Testis (tissue), 3 donors: ENCODE results near the gene CCDC54. TPM values are rescaled to one million over a fixed set of nuclear protein-coding genes. Genes with fewer than 3 reads are reported as not detected.

Experiments used
- DNase-seq: peaks from one replicate; pipeline ENCODE4 v3.0.0-alpha.2; 2019
- H3K27ac ChIP-seq, 2 donors: fragments of 200-600 bp; sonication (generic); one replicate each; pipeline ENCODE4 v1.5.1; 2019
- H3K27me3 ChIP-seq: fragments of 200-600 bp; sonication (generic); one replicate; pipeline ENCODE4 v1.5.1; 2019
- H3K36me3 ChIP-seq: fragments of 200-600 bp; sonication (generic); one replicate; pipeline ENCODE4 v1.5.1; 2017; ENCODE audit warnings: low read depth; ENCODE audit errors: missing control alignments
- H3K4me1 ChIP-seq: fragments of 200-600 bp; sonication (generic); one replicate; pipeline ENCODE4 v1.5.1; 2019
- H3K4me3 ChIP-seq, 2 donors: fragments of 200-600 bp; sonication (generic); one replicate each; pipeline ENCODE4 v1.5.1; 2017 to 2019
- H3K9me3 ChIP-seq: fragments of 200-600 bp; sonication (generic); one replicate; pipeline ENCODE4 v1.5.1; 2017
- CTCF ChIP-seq, 3 experiments: fragments of 450-650 bp in 2 of 3; fragments of 200-600 bp in 1 of 3; sonication (generic) in 1 of 3; IDR thresholded peaks; one replicate each; pipeline ENCODE4 v1.5.1; 2016 to 2019; ENCODE audit warnings: antibody characterized with exemption in 3 of 3, mild to moderate bottlenecking in 2 of 3, moderate library complexity in 1 of 3
- POLR2A ChIP-seq: fragments of 450-650 bp; IDR thresholded peaks from one replicate; pipeline ENCODE4 v1.6.1; 2017; ENCODE audit warnings: antibody characterized with exemption, mild to moderate bottlenecking, moderate library complexity
- WGBS, 2 donors: methylation state at CpG; one replicate each; pipeline ENCODE4 v1.1.5; 2018; 5-methylcytosine and 5-hydroxymethylcytosine counted together
- intact Hi-C: fragments of 100-400 bp; cut with DNase I; formaldehyde crosslinking; loops from one replicate; pipeline ENCODE4 v1.15.1; 2023; ENCODE audit warnings: low total_unique reads
- polyA plus RNA-seq: library from polyadenylated mRNA; stranded (reverse); fragments of 350-450 nt; fragmentation: Illumina TruSeq; extraction: RNeasy Lipid Tissue Mini Kit (QIAGEN cat#74804); gene quantifications from one replicate; pipeline ENCODE4 v1.2.3, GENCODE V29; 2014; ENCODE audit warnings: low read depth, low replicate concordance; ENCODE audit not compliant: insufficient read depth
- total RNA-seq, 2 donors: library from RNA; depleted of rRNA; stranded (reverse); fragments of >200 nt; gene quantifications; one replicate each; pipeline ENCODE4 v1.2.3, GENCODE V29; 2016

The CCDC54 gene
- total and polyA plus RNA-seq, 3 donors from 2014 or later = 33.9 to 112 (median 107) TPM

- Histone ChIP-seq H3K27me3 (no peaks in the 10 kb centered on the region), H3K4me1 (no peaks in the 10 kb centered on the region), H3K27ac (no peak overlapping the region), H3K9me3 (no peaks in the 10 kb centered on the region), H3K36me3 (no peaks in the 10 kb centered on the region), H3K4me3 (no peak overlapping the region)
- WGBS, 2 donors = 76 to 96% methylated on average over 2 of the region's 2 CpGs
- no peak for DNase-seq
- intact Hi-C loops = no loop called here
- TF ChIP-seq CTCF (IDR thresholded peaks at IDR 0.05) (no peak), POLR2A (no peak)
Measured at GRCh38 chr3:107384428-107384827, 7.2 kb downstream of the CCDC54 start.

GRCh38 chr3:107384907-107385306 lies 7.7 kb downstream of the CCDC54 start:
- no peaks in the 10 kb centered on the region for H3K4me1 ChIP-seq
- DNase-seq = no peak
- no peaks in the 10 kb centered on the region for H3K9me3 ChIP-seq
- H3K4me3 ChIP-seq = no peak overlapping the region
- H3K27me3 ChIP-seq = no peaks in the 10 kb centered on the region
- no peak for TF ChIP-seq POLR2A
- TF ChIP-seq CTCF (IDR thresholded peaks at IDR 0.05) = no peak
- intact Hi-C loops = no loop called here
- no peaks in the 10 kb centered on the region for H3K36me3 ChIP-seq
- WGBS, 2 donors = 44 to 67% methylated on average over 2 of the region's 2 CpGs
- no peak overlapping the region for H3K27ac ChIP-seq

- H3K27ac ChIP-seq = no peak overlapping the region
- intact Hi-C loops = no loop called here
- no peaks in the 10 kb centered on the region for H3K27me3 ChIP-seq
- no peaks in the 10 kb centered on the region for H3K36me3 ChIP-seq
- 89 to 96% methylated on average over 3 of the region's 3 CpGs for WGBS, 2 donors
- H3K4me1 ChIP-seq = no peaks in the 10 kb centered on the region
- no peak for DNase-seq
- H3K4me3 ChIP-seq = no peak overlapping the region
- no peaks in the 10 kb centered on the region for H3K9me3 ChIP-seq
- no peak for TF ChIP-seq POLR2A
Measured at GRCh38 chr3:107387555-107387954, 10.3 kb downstream of the CCDC54 start.

GRCh38 chr3:107392549-107393165 lies 15.4 kb downstream of the CCDC54 start:
- Histone ChIP-seq H3K36me3 (no peaks in the 10 kb centered on the region), H3K9me3 (no peaks in the 10 kb centered on the region), H3K4me3 (no peak overlapping the region), H3K27me3 (no peaks in the 10 kb centered on the region), H3K27ac (no peak overlapping the region), H3K4me1 (no peaks in the 10 kb centered on the region)
- intact Hi-C loops = no loop called here
- TF ChIP-seq POLR2A (no peak), CTCF (IDR thresholded peaks at IDR 0.05) (no peak)
- 93 to 94% methylated on average over 3 of the region's 3 CpGs for WGBS, 2 donors
- no peak for DNase-seq

- DNase-seq = no peak
- Histone ChIP-seq H3K27ac (no peak overlapping the region), H3K36me3 (no peaks in the 10 kb centered on the region), H3K9me3 (no peaks in the 10 kb centered on the region), H3K27me3 (no peaks in the 10 kb centered on the region), H3K4me1 (no peaks in the 10 kb centered on the region), H3K4me3 (no peak overlapping the region)
- TF ChIP-seq POLR2A = no peak
- intact Hi-C loops = no loop called here
- WGBS, 2 donors = 92 to 95% methylated on average over 1 of the region's 1 CpG
Measured at GRCh38 chr3:107394502-107394901, 17.3 kb downstream of the CCDC54 start.

GRCh38 chr3:107395066-107395465 lies 17.8 kb downstream of the CCDC54 start:
- TF ChIP-seq CTCF (IDR thresholded peaks at IDR 0.05) (no peak), POLR2A (no peak)
- no peaks in the 10 kb centered on the region for H3K4me1 ChIP-seq
- no peak overlapping the region for H3K27ac ChIP-seq
- intact Hi-C loops = no loop called here
- WGBS, 2 donors = 94 to 97% methylated on average over 2 of the region's 2 CpGs
- no peaks in the 10 kb centered on the region for H3K27me3 ChIP-seq
- no peaks in the 10 kb centered on the region for H3K9me3 ChIP-seq
- no peak overlapping the region for H3K4me3 ChIP-seq
- DNase-seq = no peak
- H3K36me3 ChIP-seq = no peaks in the 10 kb centered on the region
